HepG2 (cell line): ENCODE measurements around the gene CNRIP1. TPM values are rescaled to one million over a fixed set of nuclear protein-coding genes. Genes with fewer than 3 reads are reported as not detected.

Source experiments
- CBFB ChIP-seq: sonication (generic); formaldehyde crosslinking; IDR thresholded peaks from 2 replicates; pipeline ENCODE4 v1.4.0; 2020; ENCODE audit warnings: missing genetic modification reagents
- CENPX ChIP-seq: sonication (generic); formaldehyde crosslinking; IDR thresholded peaks from 2 replicates; pipeline ENCODE4 v1.9.0; 2021; ENCODE audit warnings: mild to moderate bottlenecking, missing genetic modification reagents, moderate library complexity
- GFI1 ChIP-seq: sonication (generic); formaldehyde crosslinking; IDR thresholded peaks from 2 replicates; pipeline ENCODE4 v1.5.0; 2020; ENCODE audit warnings: missing genetic modification reagents, mild to moderate bottlenecking, borderline replicate concordance
- HNF1A ChIP-seq, 2 experiments: sonication (generic) in 1 of 2; formaldehyde crosslinking in 1 of 2; IDR thresholded peaks; 2 replicates each; pipeline versions ENCODE4 v1.4.0 to v1.6.1; 2016 to 2020; ENCODE audit warnings: borderline replicate concordance in 1 of 2, low read depth in 1 of 2, mild to moderate bottlenecking in 1 of 2, missing genetic modification reagents in 1 of 2
- HNRNPL ChIP-seq: fragments of 200-400 bp; formaldehyde crosslinking; IDR thresholded peaks from 2 replicates; pipeline ENCODE4 v1.6.1; 2017; ENCODE audit warnings: mild to moderate bottlenecking, low read depth, low read length
- IKZF1 ChIP-seq: fragments of 450-650 bp; IDR thresholded peaks from 2 replicates; pipeline ENCODE4 v1.7.1; 2016
- KAT2B ChIP-seq: fragments of 150-350 bp; IDR thresholded peaks from 2 replicates; pipeline ENCODE4 v1.6.1; 2014; ENCODE audit warnings: low read depth, low read length, borderline replicate concordance
- KAT8 ChIP-seq: IDR thresholded peaks from 2 replicates; pipeline ENCODE4 v1.6.1; 2016; ENCODE audit warnings: missing genetic modification reagents, missing compliant biosample characterization
- KDM3A ChIP-seq: IDR thresholded peaks from 2 replicates; pipeline ENCODE4 v1.6.1; 2018; ENCODE audit warnings: low read depth, missing compliant biosample characterization
- PHF21A ChIP-seq: sonication (generic); formaldehyde crosslinking; IDR thresholded peaks from 2 replicates; pipeline ENCODE4 v1.5.0; 2020; ENCODE audit warnings: mild to moderate bottlenecking, missing genetic modification reagents
- POLR2AphosphoS5 ChIP-seq: IDR thresholded peaks from 2 replicates; pipeline ENCODE4 v1.6.1; 2012; ENCODE audit warnings: low read depth, low read length
- RFXAP ChIP-seq: sonication (generic); formaldehyde crosslinking; IDR thresholded peaks from 2 replicates; pipeline ENCODE4 v1.4.0; 2020; ENCODE audit warnings: missing genetic modification reagents, borderline replicate concordance
- SMAD1 ChIP-seq: sonication (generic); formaldehyde crosslinking; IDR thresholded peaks from 2 replicates; pipeline ENCODE4 v1.4.0; 2020; ENCODE audit warnings: missing genetic modification reagents, low read depth, mild to moderate bottlenecking, borderline replicate concordance
- SNRNP70 ChIP-seq: fragments of 200-400 bp; formaldehyde crosslinking; IDR thresholded peaks from 2 replicates; pipeline ENCODE4 v1.6.1; 2017; ENCODE audit warnings: mild to moderate bottlenecking, low read depth, low read length, moderate library complexity
- ZNF552 ChIP-seq: sonication (generic); formaldehyde crosslinking; IDR thresholded peaks from 2 replicates; pipeline ENCODE4 v1.9.0; 2022; ENCODE audit warnings: missing genetic modification reagents, mild to moderate bottlenecking, borderline replicate concordance
- ZNF609 ChIP-seq: sonication (generic); formaldehyde crosslinking; IDR thresholded peaks from 2 replicates; pipeline ENCODE4 v1.4.0; 2020; ENCODE audit warnings: mild to moderate bottlenecking, missing genetic modification reagents, borderline replicate concordance
- ZNF678 ChIP-seq: sonication (generic); formaldehyde crosslinking; IDR thresholded peaks from 2 replicates; pipeline ENCODE4 v1.4.0; 2020; ENCODE audit warnings: mild to moderate bottlenecking, missing genetic modification reagents
- ZNF792 ChIP-seq: IDR thresholded peaks from 2 replicates; pipeline ENCODE4 v1.6.1; 2016
- polyA plus RNA-seq, 8 experiments: library from polyadenylated mRNA; depleted of rRNA in 3 of 8; stranded (reverse) in 7 of 8; unstranded in 1 of 8; fragments of >200 nt; fragmentation: Illumina TruSeq in 4 of 8; extraction: Trizol in 4 of 8; gene quantifications; 2 replicates each; pipeline versions ENCODE4 v1.2.1 to v1.2.3, GENCODE V29; 2011 to 2016; ENCODE audit warnings: low read depth in 4 of 8, missing spikeins in 1 of 8, mixed read lengths in 1 of 8; ENCODE audit not compliant: insufficient read depth in 1 of 8
- total RNA-seq, 5 experiments: library from RNA; depleted of rRNA; stranded (reverse); fragments of >200 nt; fragmentation: Illumina TruSeq; extraction: Trizol; gene quantifications; 2 replicates each; pipeline ENCODE4 v1.2.3, GENCODE V29; 2016; ENCODE audit warnings: low read depth in 1 of 5
- TF ChIP-seq, protein P1 (sequence below): sonication (generic); formaldehyde crosslinking; IDR thresholded peaks from 2 replicates; pipeline ENCODE4 v1.4.0; 2020; ENCODE audit warnings: mild to moderate bottlenecking, missing genetic modification reagents

The CNRIP1 gene
- total and polyA plus RNA-seq, 2 of the 13 experiments (the other 11 are each of a cell fraction or from before 2014, with no cell fraction given): not detected

DNA sequence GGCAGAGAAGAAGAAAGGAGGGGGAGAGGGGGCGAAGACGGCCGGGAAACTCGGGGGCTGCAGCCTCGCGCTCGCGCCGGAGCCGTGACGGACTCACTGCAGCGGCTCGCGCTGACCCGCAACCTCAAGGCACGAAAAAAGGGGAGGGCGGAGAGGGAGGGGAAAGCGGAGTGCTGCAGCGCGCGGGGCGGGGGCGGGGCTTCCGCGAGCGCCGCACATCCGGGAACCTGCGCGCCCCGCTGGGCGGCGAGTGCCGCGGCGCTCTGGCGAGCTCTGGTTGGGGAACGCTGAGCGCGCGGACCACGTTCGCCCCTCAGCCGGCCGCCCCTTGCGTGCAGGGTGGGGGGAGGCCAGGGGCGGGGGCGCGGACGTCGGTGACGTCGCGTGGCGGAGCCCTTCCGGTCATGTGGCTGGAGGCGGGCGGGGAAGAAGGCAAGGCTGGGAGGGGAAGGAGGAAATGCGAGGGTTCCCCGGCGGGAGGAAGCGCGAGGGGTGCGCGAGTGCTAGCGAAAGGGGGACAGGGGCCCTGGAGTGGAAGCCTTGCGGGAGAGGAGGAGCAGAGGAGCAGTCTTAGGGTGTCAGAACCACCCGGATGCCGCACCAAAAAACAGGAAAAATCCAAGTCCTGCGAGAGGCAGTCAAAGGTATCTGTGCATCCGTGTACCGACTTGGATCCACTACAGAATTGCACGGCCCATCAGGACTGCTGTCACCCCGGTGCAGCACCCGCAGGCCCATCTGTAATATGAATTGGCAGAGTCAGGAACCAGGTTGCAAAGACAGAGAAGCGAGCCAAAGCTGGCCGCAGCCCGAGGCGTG lies 67.1 kb downstream of the CNRIP1 start, which contains the start of gene PPP3R1 (continued):
- peak; percentile 70; the same call in 1 of the 2 replicates for TF ChIP-seq ZNF609 (CRISPR knock-in tag)
- TF ChIP-seq HNRNPL: no peak
- TF ChIP-seq KAT8: peak; percentile 88
- no peak for TF ChIP-seq ZNF552 (CRISPR knock-in tag)
- peak; percentile 54; the same call in 1 of the 2 replicates for TF ChIP-seq RFXAP (CRISPR knock-in tag)
- peak; percentile 55; the same call in 1 of the 2 replicates for TF ChIP-seq ZNF678 (CRISPR knock-in tag)
- peak; percentile 95 for TF ChIP-seq POLR2AphosphoS5
- TF ChIP-seq SNRNP70: no peak
- no peak for TF ChIP-seq HNF1A (IDR thresholded peaks at IDR 0.05; ENCODE audit: low read depth)
- peak; percentile 56 for TF ChIP-seq HNF1A (CRISPR knock-in tag; IDR thresholded peaks at IDR 0.05; ENCODE audit: borderline replicate concordance)
- TF ChIP-seq CENPX (CRISPR knock-in tag): no peak
- TF ChIP-seq ZNF792: no peak; the same call in none of the 2 replicates
- TF ChIP-seq GFI1: peak; percentile 56; the same call in 1 of the 2 replicates
- peak; percentile 52; the same call in 1 of the 2 replicates for TF ChIP-seq PHF21A
- TF ChIP-seq SMAD1 (CRISPR knock-in tag): peak; percentile 85; the same call in 1 of the 2 replicates
- peak; percentile 92; the same call in 1 of the 2 replicates for TF ChIP-seq KDM3A (CRISPR knock-in tag)
- TF ChIP-seq CBFB (CRISPR knock-in tag): peak; percentile 24; the same call in 1 of the 2 replicates
- TF ChIP-seq IKZF1: no peak
- no peak for TF ChIP-seq KAT2B
- TF ChIP-seq, protein P1, sequence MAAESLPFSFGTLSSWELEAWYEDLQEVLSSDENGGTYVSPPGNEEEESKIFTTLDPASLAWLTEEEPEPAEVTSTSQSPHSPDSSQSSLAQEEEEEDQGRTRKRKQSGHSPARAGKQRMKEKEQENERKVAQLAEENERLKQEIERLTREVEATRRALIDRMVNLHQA (CRISPR knock-in tag): no peak; the same call in 1 of the 2 replicates
